H1 (cell line): Measurements from ENCODE around the gene FHIT.

Experiments
- CHD1 ChIP-seq: IDR thresholded peaks from 2 replicates; pipeline ENCODE4 v1.6.1; 2012; ENCODE audit warnings: low read depth, low read length, improper control_type of control experiment
- FOSL1 ChIP-seq: IDR thresholded peaks from 2 replicates; pipeline ENCODE4 v1.6.1; 2011; ENCODE audit warnings: mild to moderate bottlenecking, low read depth, low read length, moderate library complexity; ENCODE audit not compliant: insufficient read depth
- GABPA ChIP-seq: IDR thresholded peaks from 2 replicates; pipeline ENCODE4 v1.6.1; 2011; ENCODE audit warnings: mild to moderate bottlenecking, low read length, moderate library complexity, borderline replicate concordance; ENCODE audit not compliant: insufficient read depth
- POLR2A ChIP-seq, 2 experiments: IDR thresholded peaks; 1 replicate in 1 of 2; 2 replicates in 1 of 2; pipeline ENCODE4 v1.6.1; 2011; ENCODE audit warnings: low read depth in 2 of 2, low read length in 2 of 2, mild to moderate bottlenecking in 2 of 2; ENCODE audit errors: control extremely low read depth in 1 of 2
- POLR2AphosphoS5 ChIP-seq: IDR thresholded peaks from 2 replicates; pipeline ENCODE4 v1.6.1; 2011; ENCODE audit warnings: low read depth, low read length
- RFX5 ChIP-seq: IDR thresholded peaks from 2 replicates; pipeline ENCODE4 v1.6.1; 2011; ENCODE audit warnings: low read depth, low read length, improper control_type of control experiment, borderline replicate concordance
- TEAD4 ChIP-seq: IDR thresholded peaks from 2 replicates; pipeline ENCODE4 v1.6.1; 2012; ENCODE audit warnings: low read depth, low read length, inconsistent platforms, mixed read lengths
- ZNF274 ChIP-seq: IDR thresholded peaks from 2 replicates; pipeline ENCODE4 v1.7.0; 2012; ENCODE audit warnings: low read length, borderline replicate concordance; ENCODE audit errors: extremely low read depth

DNA sequence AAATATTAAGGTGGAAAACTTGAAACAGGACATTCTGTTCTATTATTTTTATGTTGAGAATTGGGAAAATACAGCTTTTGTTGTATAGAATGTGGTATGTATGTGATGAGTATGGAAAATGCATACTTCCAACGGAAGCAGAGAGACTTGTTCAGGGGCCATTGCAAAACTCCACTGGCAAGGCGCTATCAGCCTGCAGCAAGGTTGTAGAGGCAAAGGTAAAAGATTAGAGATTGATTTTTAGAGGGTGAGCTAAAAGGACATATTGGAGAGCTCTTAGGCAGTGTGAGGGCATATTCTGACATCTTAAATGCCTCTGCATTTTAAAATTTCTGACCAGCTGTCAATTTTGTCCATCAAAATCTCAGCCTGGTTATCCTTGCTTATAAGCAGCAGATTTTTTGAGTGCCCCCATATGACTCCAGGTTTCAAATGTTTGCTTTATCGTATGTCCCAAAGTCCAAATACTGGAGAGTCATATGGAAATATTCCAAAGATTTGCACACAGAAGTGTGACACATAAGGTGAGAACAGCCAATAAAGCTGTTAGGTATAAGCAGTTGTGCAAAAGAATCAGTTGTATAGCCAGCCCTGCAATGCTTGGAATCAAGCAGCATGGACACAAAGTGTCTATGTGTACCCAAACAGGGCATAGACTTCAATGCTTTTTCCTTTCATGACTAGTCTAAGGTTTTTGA is 829.4 kb downstream of the FHIT start:
- TF ChIP-seq GABPA: no peak
- TF ChIP-seq FOSL1: no peak
- TF ChIP-seq POLR2A (IDR thresholded peaks at IDR 0.05; ENCODE audit: control extremely low read depth in 1 of 2, low read depth in 2 of 2, low read length in 2 of 2): no peak
- TF ChIP-seq TEAD4: no peak
- no peak for TF ChIP-seq ZNF274
- TF ChIP-seq CHD1: no peak
- TF ChIP-seq RFX5: no peak
- TF ChIP-seq POLR2AphosphoS5: no peak
